GM23338 (cell line): Measurements from ENCODE around the gene DOCK3.

Experiments used
- EZH2 ChIP-seq: fragments of 200-600 bp; sonication (generic); IDR thresholded peaks from one replicate; pipeline ENCODE4 v1.8.0; 2017; ENCODE audit warnings: antibody characterized with exemption, mild to moderate bottlenecking, low read depth; ENCODE audit not compliant: unreplicated experiment
- EZH2phosphoT487 ChIP-seq: fragments of 200-600 bp; sonication (generic); IDR thresholded peaks from one replicate; pipeline ENCODE4 v1.8.1; 2018; ENCODE audit warnings: antibody characterized with exemption; ENCODE audit not compliant: unreplicated experiment
- POLR2AphosphoS5 ChIP-seq: IDR thresholded peaks from 2 replicates; pipeline ENCODE4 v1.6.1; 2016; ENCODE audit warnings: antibody characterized with exemption, low read depth
- TF ChIP-seq, protein P1 (sequence below), 2 experiments: fragments of 200-600 bp in 1 of 2; sonication (generic) in 1 of 2; conservative IDR thresholded peaks; 2 replicates each; pipeline versions ENCODE4 v1.5.1 to v1.6.1; 2016 to 2017; ENCODE audit warnings: antibody characterized with exemption in 2 of 2, low read depth in 2 of 2, mild to moderate bottlenecking in 2 of 2, moderate library complexity in 1 of 2
- TF ChIP-seq, protein P2 (sequence below): IDR thresholded peaks from one replicate; pipeline ENCODE4 v1.6.1; 2018; ENCODE audit warnings: antibody characterized with exemption; ENCODE audit not compliant: unreplicated experiment

DNA sequence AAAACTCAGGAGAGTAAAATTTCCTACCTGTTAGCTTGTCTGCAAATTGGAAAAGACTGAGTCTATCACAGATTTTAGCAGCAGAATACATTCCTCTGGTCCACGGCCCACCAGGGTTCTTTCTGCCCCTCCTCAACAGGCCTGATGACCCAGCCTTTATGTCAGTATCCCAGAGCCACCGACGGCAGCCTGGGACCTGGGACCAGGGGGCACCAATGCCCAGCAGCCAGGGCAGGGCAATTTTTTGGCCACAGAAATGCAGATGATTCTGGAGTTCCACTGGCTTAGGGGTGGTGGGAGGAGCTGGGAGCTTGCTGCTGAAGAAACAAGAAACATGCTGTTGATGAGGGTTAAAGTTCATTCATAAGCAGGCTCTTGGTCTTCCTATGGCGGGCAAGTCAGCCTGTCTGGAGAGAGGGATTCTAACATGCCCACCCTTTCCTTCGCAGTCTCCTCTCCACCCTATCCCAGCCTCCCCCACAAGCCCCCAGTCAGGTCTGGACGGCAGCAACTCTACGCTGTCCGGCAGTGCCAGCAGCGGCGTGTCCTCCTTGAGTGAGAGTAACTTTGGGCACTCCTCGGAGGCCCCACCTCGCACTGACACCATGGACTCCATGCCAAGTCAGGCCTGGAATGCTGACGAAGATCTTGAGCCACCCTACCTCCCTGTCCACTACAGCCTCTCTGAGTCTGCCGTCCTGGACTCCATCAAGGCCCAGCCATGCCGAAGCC lies 706.0 kb downstream of the DOCK3 start:
- TF ChIP-seq, protein P1, sequence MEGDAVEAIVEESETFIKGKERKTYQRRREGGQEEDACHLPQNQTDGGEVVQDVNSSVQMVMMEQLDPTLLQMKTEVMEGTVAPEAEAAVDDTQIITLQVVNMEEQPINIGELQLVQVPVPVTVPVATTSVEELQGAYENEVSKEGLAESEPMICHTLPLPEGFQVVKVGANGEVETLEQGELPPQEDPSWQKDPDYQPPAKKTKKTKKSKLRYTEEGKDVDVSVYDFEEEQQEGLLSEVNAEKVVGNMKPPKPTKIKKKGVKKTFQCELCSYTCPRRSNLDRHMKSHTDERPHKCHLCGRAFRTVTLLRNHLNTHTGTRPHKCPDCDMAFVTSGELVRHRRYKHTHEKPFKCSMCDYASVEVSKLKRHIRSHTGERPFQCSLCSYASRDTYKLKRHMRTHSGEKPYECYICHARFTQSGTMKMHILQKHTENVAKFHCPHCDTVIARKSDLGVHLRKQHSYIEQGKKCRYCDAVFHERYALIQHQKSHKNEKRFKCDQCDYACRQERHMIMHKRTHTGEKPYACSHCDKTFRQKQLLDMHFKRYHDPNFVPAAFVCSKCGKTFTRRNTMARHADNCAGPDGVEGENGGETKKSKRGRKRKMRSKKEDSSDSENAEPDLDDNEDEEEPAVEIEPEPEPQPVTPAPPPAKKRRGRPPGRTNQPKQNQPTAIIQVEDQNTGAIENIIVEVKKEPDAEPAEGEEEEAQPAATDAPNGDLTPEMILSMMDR (conservative IDR thresholded peaks at IDR 0.05; ENCODE audit: low read depth in 2 of 2) = no peak
- TF ChIP-seq, protein P2, sequence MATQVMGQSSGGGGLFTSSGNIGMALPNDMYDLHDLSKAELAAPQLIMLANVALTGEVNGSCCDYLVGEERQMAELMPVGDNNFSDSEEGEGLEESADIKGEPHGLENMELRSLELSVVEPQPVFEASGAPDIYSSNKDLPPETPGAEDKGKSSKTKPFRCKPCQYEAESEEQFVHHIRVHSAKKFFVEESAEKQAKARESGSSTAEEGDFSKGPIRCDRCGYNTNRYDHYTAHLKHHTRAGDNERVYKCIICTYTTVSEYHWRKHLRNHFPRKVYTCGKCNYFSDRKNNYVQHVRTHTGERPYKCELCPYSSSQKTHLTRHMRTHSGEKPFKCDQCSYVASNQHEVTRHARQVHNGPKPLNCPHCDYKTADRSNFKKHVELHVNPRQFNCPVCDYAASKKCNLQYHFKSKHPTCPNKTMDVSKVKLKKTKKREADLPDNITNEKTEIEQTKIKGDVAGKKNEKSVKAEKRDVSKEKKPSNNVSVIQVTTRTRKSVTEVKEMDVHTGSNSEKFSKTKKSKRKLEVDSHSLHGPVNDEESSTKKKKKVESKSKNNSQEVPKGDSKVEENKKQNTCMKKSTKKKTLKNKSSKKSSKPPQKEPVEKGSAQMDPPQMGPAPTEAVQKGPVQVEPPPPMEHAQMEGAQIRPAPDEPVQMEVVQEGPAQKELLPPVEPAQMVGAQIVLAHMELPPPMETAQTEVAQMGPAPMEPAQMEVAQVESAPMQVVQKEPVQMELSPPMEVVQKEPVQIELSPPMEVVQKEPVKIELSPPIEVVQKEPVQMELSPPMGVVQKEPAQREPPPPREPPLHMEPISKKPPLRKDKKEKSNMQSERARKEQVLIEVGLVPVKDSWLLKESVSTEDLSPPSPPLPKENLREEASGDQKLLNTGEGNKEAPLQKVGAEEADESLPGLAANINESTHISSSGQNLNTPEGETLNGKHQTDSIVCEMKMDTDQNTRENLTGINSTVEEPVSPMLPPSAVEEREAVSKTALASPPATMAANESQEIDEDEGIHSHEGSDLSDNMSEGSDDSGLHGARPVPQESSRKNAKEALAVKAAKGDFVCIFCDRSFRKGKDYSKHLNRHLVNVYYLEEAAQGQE = no peak
- TF ChIP-seq EZH2 (no peak), POLR2AphosphoS5 (no peak), EZH2phosphoT487 (no peak)
